Activated CD4-positive, alpha-beta T cell treated with anti-CD3 and anti-CD28 coated beads, Interleukin-2, amount 50 U/mL, for 4 hours (primary cell): ENCODE results near the gene IFI6.
A peak's percentile ranks its signal among the peaks of the same experiment; 100 is the strongest.

ENCODE experiments used
- DNase-seq, 2 experiments: peaks; one replicate each; pipeline ENCODE4 v3.0.0-alpha.2; 2020

The IFI6 gene

DNA sequence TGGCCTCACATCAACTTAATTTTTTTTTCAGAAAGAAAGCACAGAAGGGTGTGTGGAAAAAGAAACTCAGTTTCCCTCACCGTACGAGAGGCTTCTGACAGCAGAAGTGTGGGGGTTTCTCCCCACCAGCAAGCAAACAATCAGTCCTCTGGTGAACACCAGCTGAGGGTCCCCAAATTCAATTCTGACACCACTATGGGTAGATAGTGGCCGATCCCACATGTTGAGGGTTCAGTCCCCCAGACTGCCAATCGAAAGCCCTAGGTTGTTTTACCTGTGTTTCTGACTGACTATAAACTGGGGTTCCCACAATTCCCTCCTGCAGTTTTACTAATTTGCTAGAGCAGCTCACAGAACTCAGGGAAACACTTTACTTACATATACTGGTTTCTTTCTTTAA is 2.1 kb downstream of the IFI6 start:
- no peak for DNase-seq

GRCh38 chr1:27668808-27669723 is 2.9 kb downstream of the IFI6 start:
- DNase-seq: peak; percentile 86 to 91

DNA sequence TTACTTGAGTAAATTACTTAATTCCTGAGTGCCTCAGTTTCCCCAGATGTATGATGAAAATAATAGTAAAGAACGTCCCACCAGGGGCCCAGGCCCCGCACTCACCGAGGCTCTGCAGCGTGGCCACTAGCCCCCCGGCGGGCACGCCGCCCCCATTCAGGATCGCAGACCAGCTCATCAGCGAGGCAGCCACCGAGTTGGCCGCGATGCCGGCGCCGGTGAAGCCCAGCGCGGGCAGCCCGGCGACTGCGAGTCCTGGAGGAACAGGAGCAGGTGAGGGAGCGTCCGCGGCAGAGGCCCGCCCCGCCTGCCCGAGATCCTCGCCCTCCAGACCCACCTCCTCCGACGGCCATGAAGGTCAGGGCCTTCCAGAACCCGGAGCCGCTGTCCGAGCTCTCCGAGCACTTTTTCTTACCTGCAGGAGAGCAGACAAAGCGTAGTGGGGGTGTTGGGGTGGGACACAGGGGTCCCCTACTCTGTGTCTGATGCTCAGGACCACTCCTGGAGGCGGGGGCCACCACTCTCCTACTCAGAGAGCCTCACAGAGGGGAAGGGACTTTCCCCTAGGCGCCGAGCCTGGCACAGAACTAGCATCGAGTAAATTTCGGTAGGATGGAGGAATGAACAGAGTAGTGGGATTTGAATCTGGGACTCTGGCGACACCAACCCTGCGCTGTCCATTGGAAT is 3.7 kb downstream of the IFI6 start:
- no peak for DNase-seq

DNA sequence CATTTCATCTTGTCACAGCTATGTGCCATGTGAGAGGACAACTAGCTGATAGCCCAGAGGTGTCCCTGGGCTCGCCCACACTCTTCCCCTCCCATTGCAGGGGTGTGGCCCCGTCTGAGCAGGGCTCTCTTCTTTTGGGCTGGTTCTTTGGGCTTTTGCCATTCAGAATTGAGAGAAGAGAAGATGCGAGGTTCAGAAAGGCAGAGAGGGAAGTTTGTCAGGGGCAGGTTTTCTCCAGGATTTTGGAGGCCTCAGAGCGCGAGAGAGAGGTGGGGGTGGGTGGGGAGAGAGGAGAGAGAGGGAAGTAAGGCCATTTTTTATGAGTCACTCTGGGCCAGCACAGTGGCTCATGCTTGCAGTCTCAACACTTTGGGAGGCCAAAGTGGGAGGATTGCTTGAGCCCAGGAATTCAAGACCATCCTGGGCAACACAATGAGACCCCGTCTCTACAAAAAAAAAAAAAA is 5.2 kb downstream of the IFI6 start:
- no peak for DNase-seq

DNA sequence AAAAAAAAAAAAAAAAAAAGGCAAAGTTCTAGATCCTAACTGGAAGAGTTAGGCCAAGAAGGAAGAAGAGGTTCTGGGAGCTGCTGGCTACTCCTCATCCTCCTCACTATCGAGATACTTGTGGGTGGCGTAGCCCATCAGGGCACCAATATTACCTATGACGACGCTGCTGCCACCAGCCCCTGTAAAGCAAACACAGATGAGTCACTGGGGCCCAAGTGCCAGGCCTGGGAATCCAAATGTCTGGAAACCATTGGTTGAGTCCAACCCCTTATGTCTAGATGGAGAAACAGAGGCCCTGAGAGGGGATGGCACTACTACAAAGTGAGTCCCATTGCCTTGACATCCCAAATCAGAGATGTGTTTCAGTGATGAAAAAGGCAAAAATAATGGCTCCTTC is 5.7 kb downstream of the IFI6 start:
- no peak for DNase-seq

- DNase-seq: no peak
Measured at GRCh38 chr1:27665016-27665651, 6.9 kb downstream of the IFI6 start.

DNA sequence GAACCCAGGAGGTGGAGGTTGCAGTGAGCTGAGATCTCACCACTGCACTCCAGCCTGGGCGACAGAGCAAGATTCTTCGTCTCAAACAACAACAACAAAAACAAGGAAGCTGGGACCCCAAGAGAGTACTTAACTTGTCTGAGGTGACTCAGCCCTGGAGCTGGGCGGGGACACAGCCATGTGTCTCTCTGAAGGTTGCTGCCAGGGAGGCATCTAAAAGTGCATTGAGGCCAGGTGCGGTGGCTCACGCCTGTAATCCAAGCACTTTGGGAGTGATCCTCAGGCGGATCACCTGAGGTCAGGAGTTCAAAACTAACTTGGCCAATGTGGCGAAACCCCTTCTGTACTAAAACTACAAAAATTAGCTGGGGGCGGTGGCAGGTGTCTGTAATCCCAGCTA is 7.7 kb downstream of the IFI6 start:
- DNase-seq: no peak

- peak; percentile 88 to 91 for DNase-seq
Measured at GRCh38 chr1:27662707-27663393, 9.1 kb downstream of the IFI6 start.

DNA sequence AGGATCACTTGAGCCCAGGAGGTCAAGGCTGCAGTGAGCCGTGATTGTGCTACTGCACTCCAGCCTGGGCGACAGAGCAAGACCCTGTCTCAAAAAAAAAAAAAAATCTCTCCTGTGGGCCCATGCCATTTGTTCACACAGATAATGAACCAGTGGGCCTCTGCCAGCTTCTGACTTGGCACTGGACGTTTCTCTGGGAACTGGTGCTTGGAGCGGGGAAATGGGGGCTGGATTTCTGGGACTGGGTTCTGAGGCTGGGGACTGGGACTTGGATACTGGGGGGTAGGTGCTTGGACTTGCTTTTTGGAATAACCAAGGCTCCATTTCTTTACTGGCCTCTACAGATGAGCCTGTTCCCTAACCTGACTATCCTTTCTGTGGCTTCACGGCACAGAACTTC is 9.7 kb downstream of the IFI6 start:
- DNase-seq: no peak

GRCh38 chr1:27661412-27662075 is 10.4 kb downstream of the IFI6 start:
- DNase-seq: no peak

- DNase-seq: no peak
Measured at GRCh38 chr1:27660300-27660835, 11.6 kb downstream of the IFI6 start.

DNA sequence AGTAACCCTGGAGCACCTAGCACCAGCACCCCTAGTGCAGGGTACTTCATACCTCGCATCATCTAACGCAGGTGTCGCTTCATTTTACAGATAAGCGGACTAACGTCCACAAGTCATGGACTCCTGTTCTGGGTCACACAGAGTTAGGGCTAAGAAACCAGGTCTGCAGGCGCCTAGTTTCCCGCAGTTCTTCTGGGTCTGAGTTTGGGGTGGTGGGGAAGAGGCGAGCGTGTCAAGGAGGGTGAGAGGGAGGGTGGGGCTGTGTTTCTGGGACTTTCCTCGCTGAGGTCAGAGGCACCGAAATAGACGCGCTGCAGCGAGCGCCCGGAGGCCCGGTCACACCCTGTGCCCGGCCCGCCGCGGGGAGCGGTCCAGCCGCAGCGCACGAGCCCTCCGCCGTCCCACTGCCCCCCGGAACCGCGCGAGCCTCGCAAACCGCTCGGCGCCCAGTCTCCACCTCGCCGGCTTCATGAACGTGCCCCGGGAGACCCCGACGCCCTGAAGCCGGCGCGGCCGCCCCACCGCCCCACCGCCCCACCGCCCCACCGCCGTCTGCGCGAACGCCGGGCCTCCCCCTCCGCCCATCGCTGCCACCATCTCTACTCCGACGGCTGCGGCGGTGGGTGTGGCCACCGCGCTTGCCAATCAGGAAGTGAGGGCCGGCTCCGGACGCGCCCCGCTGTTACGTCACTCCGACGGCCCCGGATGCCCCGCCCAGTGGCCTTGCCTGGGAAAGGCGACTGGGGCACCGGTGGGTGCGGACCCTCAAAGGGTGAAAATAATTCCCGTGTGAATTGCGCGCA is 12.3 kb downstream of the IFI6 start:
- peak; percentile 67 to 68 for DNase-seq

- peak in 1 of 2 experiments; percentile 24 for DNase-seq
Measured at GRCh38 chr1:27658951-27659496, 13.0 kb downstream of the IFI6 start.

GRCh38 chr1:27656157-27656893 is 15.7 kb downstream of the IFI6 start:
- DNase-seq: no peak

DNA sequence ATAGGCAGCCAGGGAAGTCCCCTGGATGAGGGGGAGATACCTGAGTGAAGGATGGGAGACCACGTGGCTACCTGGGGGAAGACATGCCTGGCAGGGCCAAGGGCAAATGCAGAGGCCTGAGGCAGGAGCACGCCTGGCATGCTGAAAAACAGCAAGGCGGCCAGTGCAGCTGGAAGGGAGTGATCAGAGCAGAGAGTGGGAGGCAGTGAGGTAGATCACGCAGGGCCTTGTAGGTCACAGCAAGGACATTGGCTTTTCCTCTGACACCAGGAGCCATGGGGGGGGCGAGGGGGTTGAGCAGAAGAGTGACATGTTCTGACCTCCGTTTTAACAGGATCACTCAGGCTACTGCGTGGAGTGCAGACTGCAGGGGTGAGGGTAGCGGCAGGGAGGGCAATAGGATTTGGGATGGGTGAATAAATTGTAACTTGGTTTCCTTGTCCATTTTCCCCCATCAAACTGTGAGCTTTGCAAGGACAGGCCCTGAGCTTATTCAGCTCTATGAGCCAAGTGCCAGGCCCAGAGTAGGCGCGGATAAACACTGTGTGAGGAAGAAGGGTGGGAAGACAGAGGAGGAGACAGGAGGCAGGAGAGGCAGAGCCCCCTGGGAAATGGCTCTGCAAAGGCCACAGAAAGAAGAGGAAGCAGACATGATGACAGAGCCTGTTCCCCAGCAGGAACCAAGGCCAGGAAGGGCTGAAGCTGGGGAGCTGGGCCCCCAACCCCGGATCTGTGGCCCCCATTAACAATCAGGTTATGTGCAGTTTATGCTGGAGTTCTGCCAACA is 16.6 kb downstream of the IFI6 start:
- no peak for DNase-seq

GRCh38 chr1:27652111-27652864 is 19.7 kb downstream of the IFI6 start:
- no peak for DNase-seq

DNA sequence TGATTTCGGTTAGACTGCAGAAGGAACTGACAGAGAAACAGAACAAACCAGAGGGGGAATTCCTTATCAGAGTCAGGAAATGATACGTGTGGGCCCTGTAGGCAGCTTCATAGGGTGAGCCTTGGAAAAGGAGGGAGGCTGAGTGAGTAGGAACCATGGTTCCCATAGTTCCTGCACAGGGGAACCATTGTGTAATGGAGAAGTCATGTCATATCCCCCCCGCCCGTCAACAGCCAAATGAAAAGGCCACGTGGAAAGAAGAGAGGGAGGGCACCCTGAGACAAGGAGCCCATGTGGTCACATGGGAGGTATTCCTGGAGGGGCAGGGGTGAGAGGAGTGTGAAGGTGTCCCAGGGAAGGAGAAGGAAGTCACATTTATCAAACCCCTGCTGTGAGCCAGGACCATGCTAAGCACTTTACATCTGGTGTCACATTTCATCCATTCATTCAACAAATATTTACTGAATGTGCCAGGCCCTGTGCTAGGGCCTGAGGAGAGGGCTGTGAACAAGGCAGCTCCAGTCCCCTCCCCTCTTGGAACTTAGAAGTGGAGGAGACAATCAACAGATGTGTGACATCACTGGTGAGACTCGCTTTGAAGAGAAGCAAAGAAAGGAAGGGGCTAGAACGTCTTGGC is 21.3 kb downstream of the IFI6 start:
- DNase-seq: no peak

- no peak for DNase-seq
Measured at GRCh38 chr1:27650171-27650538, 21.8 kb downstream of the IFI6 start.
